B cell (primary cell): ENCODE data around the gene RABGAP1L. TPM values are rescaled to one million over a fixed set of nuclear protein-coding genes. Genes with fewer than 3 reads are reported as not detected.
"Not testable (repeated sequence)": the region's sequence is repeated elsewhere in the genome, so short reads cannot be mapped to it uniquely, and the experiment has no call there.

ENCODE experiments used
- ATAC-seq: fragments of 200-7000 bp; cut with Tn5 transposase; one replicate; pipeline ENCODE4 v1.10.0; 2021; ENCODE audit warnings: low read depth, mild to moderate bottlenecking, moderate number of reproducible peaks, moderate library complexity
- CTCF ChIA-PET: fragments of 350-600 bp; sonication (Branson Sonifier 250); formaldehyde crosslinking; loops from one replicate; lab custom pipeline; 2021; ENCODE audit warnings: antibody characterized with exemption, inconsistent platforms; lab: Charles Lee
- POLR2A ChIA-PET: fragments of 350-600 bp; sonication (Branson Sonifier 250); formaldehyde crosslinking; loops from one replicate; lab custom pipeline; 2021; ENCODE audit warnings: antibody characterized with exemption; lab: Charles Lee
- DNase-seq: peaks from one replicate; pipeline ENCODE4 v3.0.0; 2013
- H2AFZ ChIP-seq: 2 replicates; pipeline ENCODE4 v1.6.1; 2012; ENCODE audit warnings: mild to moderate bottlenecking, low read depth, low read length; ENCODE audit not compliant: insufficient read depth, poor library complexity, severe bottlenecking
- H3K27ac ChIP-seq, 2 donors: 1 replicate in 1 of 2; 2 replicates in 1 of 2; pipeline ENCODE4 v1.5.1; 2012 to 2013; ENCODE audit warnings: low read length in 2 of 2, mild to moderate bottlenecking in 2 of 2, moderate library complexity in 1 of 2
- H3K27me3 ChIP-seq, 4 experiments: fragments of 200-600 bp in 1 of 4; sonication (generic) in 1 of 4; replicated peaks in 1 of 4; 1 replicate in 2 of 4; 2 replicates in 2 of 4; pipeline versions ENCODE4 v1.6.1 to v1.7.0; 2013 to 2016; ENCODE audit warnings: low read length in 3 of 4, mild to moderate bottlenecking in 2 of 4, mixed read lengths in 1 of 4, moderate library complexity in 1 of 4; ENCODE audit not compliant: insufficient read depth in 4 of 4, control insufficient read depth in 3 of 4; ENCODE audit errors: control extremely low read depth in 1 of 4
- H3K36me3 ChIP-seq, 2 experiments: replicated peaks in 1 of 2; 1 replicate in 1 of 2; 2 replicates in 1 of 2; pipeline versions ENCODE4 v1.6.1 to v1.7.1; 2013; ENCODE audit warnings: low read length in 1 of 2; ENCODE audit not compliant: insufficient read depth in 2 of 2, control insufficient read depth in 1 of 2; ENCODE audit errors: control extremely low read depth in 1 of 2, extremely low read depth in 1 of 2
- H3K4me1 ChIP-seq, 2 donors: fragments of 200-600 bp in 1 of 2; sonication (generic) in 1 of 2; 1 replicate in 1 of 2; 2 replicates in 1 of 2; pipeline versions ENCODE4 v1.5.1 to v1.6.1; 2013 to 2017; ENCODE audit warnings: low read length in 2 of 2; ENCODE audit not compliant: control insufficient read depth in 2 of 2, insufficient read depth in 2 of 2
- H3K4me2 ChIP-seq: replicated peaks from 2 replicates; pipeline ENCODE3; 2012; ENCODE audit warnings: mild to moderate bottlenecking, low read depth, low read length; ENCODE audit not compliant: poor library complexity, severe bottlenecking
- H3K4me3 ChIP-seq, 5 experiments: fragments of 200-600 bp in 1 of 5; sonication (generic) in 1 of 5; 1 replicate in 3 of 5; 2 replicates in 2 of 5; pipeline versions ENCODE4 v1.5.1 to v1.7.0; 2011 to 2016; ENCODE audit warnings: low read length in 4 of 5, mild to moderate bottlenecking in 4 of 5, low read depth in 2 of 5, control low read depth in 1 of 5, moderate library complexity in 1 of 5; ENCODE audit not compliant: insufficient read depth in 1 of 5; ENCODE audit errors: control extremely low read depth in 1 of 5, extremely low read depth in 1 of 5
- H3K79me2 ChIP-seq: fragments of 200-600 bp; sonication (generic); one replicate; pipeline ENCODE4 v1.6.0; 2016; ENCODE audit warnings: low read length; ENCODE audit not compliant: control insufficient read depth, insufficient read depth
- H3K9ac ChIP-seq: fragments of 200-600 bp; sonication (generic); 2 replicates; pipeline ENCODE4 v1.6.1; 2017; ENCODE audit warnings: mild to moderate bottlenecking, low read length, moderate library complexity
- H3K9me3 ChIP-seq, 3 donors: one replicate each; pipeline versions ENCODE4 v1.6.1 to v1.7.1; 2013; ENCODE audit warnings: low read length in 2 of 3; ENCODE audit not compliant: control insufficient read depth in 2 of 3, insufficient read depth in 1 of 3; ENCODE audit errors: control extremely low read depth in 1 of 3
- H4K20me1 ChIP-seq: 2 replicates; pipeline ENCODE4 v1.6.0; 2012; ENCODE audit warnings: mild to moderate bottlenecking, low read length; ENCODE audit not compliant: insufficient read depth, control insufficient read depth, poor library complexity, severe bottlenecking
- H3K27ac Mint-ChIP-seq: one replicate; pipeline ENCODE4 v1.8.0; 2021; ENCODE audit warnings: mixed read lengths
- H3K27me3 Mint-ChIP-seq: one replicate; pipeline ENCODE4 v1.8.0; 2021; ENCODE audit warnings: mixed read lengths
- H3K4me1 Mint-ChIP-seq: one replicate; pipeline ENCODE4 v1.8.0; 2021; ENCODE audit warnings: mixed read lengths
- H3K4me3 Mint-ChIP-seq: one replicate; pipeline ENCODE4 v1.8.0; 2021; ENCODE audit warnings: mixed read lengths
- H3K9me3 Mint-ChIP-seq: one replicate; pipeline ENCODE4 v1.8.0; 2022; ENCODE audit warnings: mixed read lengths; ENCODE audit not compliant: insufficient read depth
- CTCF ChIP-seq: fragments of 200-600 bp; IDR thresholded peaks from one replicate; pipeline ENCODE4 v1.8.0; 2022; ENCODE audit warnings: antibody characterized with exemption, mild to moderate bottlenecking
- WGBS: methylation state at CpG from one replicate; pipeline ENCODE4 v1.1.5; 2013; ENCODE audit warnings: missing lambda C conversion rate; ENCODE audit not compliant: insufficient coverage; 5-methylcytosine and 5-hydroxymethylcytosine counted together
- intact Hi-C: fragments of 100-400 bp; cut with micrococcal nuclease; formaldehyde crosslinking; loops from one replicate; pipeline ENCODE4 v1.10.0; 2022
- polyA plus RNA-seq: library from polyadenylated mRNA; depleted of rRNA; stranded (reverse); fragments of >200 nt; gene quantifications from 2 replicates; pipeline ENCODE4 v1.2.3, GENCODE V29; 2012
- total RNA-seq, 2 donors: library from RNA; stranded (reverse); fragments of 120-200 nt in 1 of 2; gene quantifications; 1 replicate in 1 of 2; 2 replicates in 1 of 2; pipeline versions ENCODE4 v1.2.3 to v1.2.4, GENCODE V29; 2013 to 2022

RABGAP1L gene
- total and polyA plus RNA-seq, 2 donors (not counting 1 experiment from before 2014, with no cell fraction given), result 34.9 to 159 TPM

- no peak overlapping the region for H2AFZ ChIP-seq
- H3K27me3 Mint-ChIP-seq, result no peaks in the 10 kb centered on the region
- H3K27me3 ChIP-seq, result no peaks in the 10 kb centered on the region
- H3K4me1 Mint-ChIP-seq, result peaks cover 1% of the 10 kb centered on the region
- no peaks in the 10 kb centered on the region for H3K9me3 Mint-ChIP-seq
- H3K4me3 Mint-ChIP-seq, result no peak overlapping the region
- H3K4me1 ChIP-seq, result no peaks in the 10 kb centered on the region
- H3K27ac Mint-ChIP-seq, result no peak overlapping the region
- no peak overlapping the region for H3K4me3 ChIP-seq
- DNase-seq, result no peak
- H3K9me3 ChIP-seq, result no peaks in the 10 kb centered on the region
- H4K20me1 ChIP-seq, result no peaks in the 10 kb centered on the region
- no peak for ATAC-seq
- ChIA-PET POLR2A (no interaction called here), CTCF (interaction anchor here (1.3 kb wide), 1 partner anchor 14 kb away, joined by 4 read pairs; no protein-coding TSS in a partner anchor)
- no peak for TF ChIP-seq CTCF
- H3K9ac ChIP-seq, result no peak overlapping the region
- peaks cover 0 to 28% of the 10 kb centered on the region in 2 experiments for H3K36me3 ChIP-seq
- peaks cover 34% of the 10 kb centered on the region for H3K79me2 ChIP-seq
- no peak overlapping the region for H3K27ac ChIP-seq
- no CpG with 5 or more reads among the region's 3 CpGs for WGBS
- H3K4me2 ChIP-seq, result no peak overlapping the region
- intact Hi-C loops, result no loop called here
These were observed 73.4 kb downstream of the RABGAP1L start for GRCh38 chr1:174232761-174233160.

- CTCF ChIA-PET, H3K4me3 Mint-ChIP-seq: not testable (repeated sequence)
These were observed 79.7 kb downstream of the RABGAP1L start for GRCh38 chr1:174238845-174239501.

More at GRCh38 chr1:174238845-174239501, 79.7 kb downstream of the RABGAP1L start:
- H3K9me3 Mint-ChIP-seq, H3K27ac ChIP-seq, H3K4me2 ChIP-seq, DNase-seq, H3K27ac Mint-ChIP-seq, POLR2A ChIA-PET, H3K4me1 Mint-ChIP-seq, H3K79me2 ChIP-seq, H3K4me3 ChIP-seq, H3K27me3 Mint-ChIP-seq, H3K9ac ChIP-seq, H2AFZ ChIP-seq, H4K20me1 ChIP-seq, intact Hi-C loops, H3K27me3 ChIP-seq, H3K9me3 ChIP-seq, ATAC-seq, H3K4me1 ChIP-seq: not testable (repeated sequence)
- 97% methylated on average over 25 of the region's 31 CpGs for WGBS
- H3K36me3 ChIP-seq, result peaks cover 3 to 26% of the 10 kb centered on the region in 2 experiments
